Stimulated activated CD4-positive, alpha-beta T cell treated with anti-CD3 and anti-CD28 coated beads, Interleukin-4, amount 100 ng/mL, for 1 hour (primary cell): Measurements from ENCODE around the gene CDHR1.

ENCODE experiments used
- DNase-seq: peaks from one replicate; pipeline ENCODE4 v3.0.0-alpha.2; 2020

Gene CDHR1

GRCh38 chr10:84201682-84202081 lies 7.3 kb downstream of the CDHR1 start:
- no peak for DNase-seq

GRCh38 chr10:84202349-84202748 lies 8.0 kb downstream of the CDHR1 start:
- DNase-seq, result no peak

DNA sequence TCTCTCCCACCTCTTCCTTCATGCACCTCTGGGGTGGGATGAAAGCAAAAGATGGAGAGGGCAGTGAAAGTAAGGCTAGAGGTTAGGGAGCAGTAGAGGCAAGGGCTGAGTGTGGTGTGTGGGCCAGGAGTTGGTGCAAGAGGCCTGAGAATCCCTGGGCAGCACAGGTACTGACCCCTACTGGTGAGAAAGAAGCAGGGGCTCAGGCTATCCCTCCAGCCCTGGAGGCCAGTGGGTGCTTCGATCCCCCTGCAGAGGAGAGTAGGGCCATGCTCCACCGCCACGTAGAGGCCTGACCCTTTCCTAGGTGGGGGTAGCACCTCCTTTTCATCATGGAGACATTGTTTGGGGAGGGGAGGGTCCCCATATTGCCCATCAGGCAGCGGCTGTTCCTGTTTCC lies 9.8 kb downstream of the CDHR1 start:
- DNase-seq, result no peak

- no peak for DNase-seq
These were observed 10.3 kb downstream of the CDHR1 start for GRCh38 chr10:84204610-84205009.

- peak; percentile 61 for DNase-seq
These were observed 10.9 kb downstream of the CDHR1 start for GRCh38 chr10:84205049-84205852.

DNA sequence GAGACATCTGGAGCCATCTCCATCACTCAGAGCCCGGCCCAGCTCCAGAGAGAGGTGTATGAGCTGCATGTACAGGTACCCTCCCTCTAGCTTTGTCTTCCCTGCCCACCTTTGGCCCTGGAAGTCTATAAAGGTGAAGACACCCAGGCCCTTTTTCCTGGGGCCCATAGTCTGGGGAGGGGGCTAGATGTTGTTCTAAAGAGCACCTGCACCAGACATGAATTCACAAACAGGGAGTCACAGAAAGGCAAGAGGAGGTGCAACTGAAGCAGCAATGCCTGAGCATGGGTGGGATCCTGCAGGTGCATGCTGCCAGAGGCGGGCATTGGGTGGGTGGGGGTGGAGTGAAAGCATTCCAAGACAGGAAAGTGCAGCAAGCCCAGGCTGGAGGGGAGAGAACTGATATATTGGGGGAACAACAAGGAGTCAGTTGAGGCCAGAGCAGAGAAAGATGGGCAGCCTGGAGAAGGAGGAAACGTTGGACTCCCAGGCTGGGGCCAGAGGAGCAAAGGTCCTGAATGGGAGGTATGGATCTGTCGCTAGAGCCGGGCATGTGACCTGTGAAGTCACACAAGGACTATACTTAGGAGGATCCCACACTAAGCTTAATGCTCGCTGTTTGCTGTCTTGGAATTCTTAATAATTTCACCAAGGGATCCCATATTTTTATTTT lies 11.7 kb downstream of the CDHR1 start:
- no peak for DNase-seq

GRCh38 chr10:84208023-84208422 lies 13.7 kb downstream of the CDHR1 start:
- no peak for DNase-seq

GRCh38 chr10:84211566-84211965 lies 17.2 kb downstream of the CDHR1 start:
- DNase-seq, result no peak

GRCh38 chr10:84212014-84212413 lies 17.7 kb downstream of the CDHR1 start:
- no peak for DNase-seq

- no peak for DNase-seq
These were observed 18.7 kb downstream of the CDHR1 start for GRCh38 chr10:84213076-84213475.

DNA sequence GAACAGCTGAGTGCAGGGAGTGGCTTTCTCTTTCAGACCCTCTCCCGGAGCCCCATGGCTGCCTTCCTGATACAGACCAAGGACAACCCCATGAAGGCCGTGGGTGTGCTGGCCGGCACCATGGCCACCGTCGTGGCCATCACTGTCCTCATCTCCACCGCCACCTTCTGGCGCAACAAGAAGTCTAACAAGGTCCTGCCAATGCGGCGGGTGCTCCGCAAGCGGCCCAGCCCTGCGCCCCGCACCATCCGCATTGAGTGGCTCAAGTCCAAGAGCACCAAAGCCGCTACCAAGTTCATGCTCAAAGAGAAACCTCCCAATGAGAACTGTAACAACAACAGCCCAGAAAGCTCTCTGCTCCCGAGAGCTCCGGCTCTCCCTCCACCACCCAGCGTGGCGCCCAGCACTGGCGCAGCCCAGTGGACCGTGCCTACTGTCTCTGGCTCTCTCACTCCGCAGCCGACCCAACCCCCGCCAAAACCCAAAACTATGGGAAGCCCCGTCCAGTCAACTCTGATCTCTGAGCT lies 19.8 kb downstream of the CDHR1 start:
- no peak for DNase-seq

GRCh38 chr10:84214612-84215235 lies 20.4 kb downstream of the CDHR1 start:
- DNase-seq, result no peak

- DNase-seq, result no peak
These were observed 22.5 kb downstream of the CDHR1 start for GRCh38 chr10:84216834-84217233.

GRCh38 chr10:84217746-84218145 lies 23.4 kb downstream of the CDHR1 start:
- DNase-seq, result no peak

DNA sequence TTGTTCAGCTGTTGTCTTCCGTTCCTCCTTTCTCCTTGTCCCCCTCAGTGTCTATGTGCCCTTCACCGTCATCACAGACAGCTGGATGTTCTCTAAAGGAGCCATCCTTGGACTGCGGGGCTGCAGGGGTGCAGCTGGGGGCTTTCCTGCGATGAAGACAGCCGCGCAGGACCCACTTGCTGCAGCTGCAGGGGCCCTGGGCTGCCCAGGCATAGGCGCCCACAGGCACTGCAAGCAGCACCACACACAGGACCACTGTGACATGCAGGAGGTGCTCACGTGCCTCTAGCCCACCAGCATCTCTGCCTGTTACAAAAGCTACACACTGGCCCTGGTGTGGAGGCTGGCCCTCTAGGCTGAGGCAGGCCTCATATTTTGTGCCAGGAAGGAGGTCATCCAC lies 27.6 kb downstream of the CDHR1 start:
- no peak for DNase-seq

- DNase-seq, result no peak
These were observed 30.2 kb downstream of the CDHR1 start for GRCh38 chr10:84224411-84225028.

- no peak for DNase-seq
These were observed 31.3 kb downstream of the CDHR1 start, which contains the start of gene LRIT2 for GRCh38 chr10:84225427-84226173. Gene LRIT2 (minus strand): TSS chr10:84225544. CDS start chr10:84225520, 24 bp downstream.

- DNase-seq, result no peak
These were observed 32.3 kb downstream of the CDHR1 start for GRCh38 chr10:84226616-84227015.

- DNase-seq, result no peak
These were observed 33.5 kb downstream of the CDHR1 start for GRCh38 chr10:84227810-84228209.

DNA sequence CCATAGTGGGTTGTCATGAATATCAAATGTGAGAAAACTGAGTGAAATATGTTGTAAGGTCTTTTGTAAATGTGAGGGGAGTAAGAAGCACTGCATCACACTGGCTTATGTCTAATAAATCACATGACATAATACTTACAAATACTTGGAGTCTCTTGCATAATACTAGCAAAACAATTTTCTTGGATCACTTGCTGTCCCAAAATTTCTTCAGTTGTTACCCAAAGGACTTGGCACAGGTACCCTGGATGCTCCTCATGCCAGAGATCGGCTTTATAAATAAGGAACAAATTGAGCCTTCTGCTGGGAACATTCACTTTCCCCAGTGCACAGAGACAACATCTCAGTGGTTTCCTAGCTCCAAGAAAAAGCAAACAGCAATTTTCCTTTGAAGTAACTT lies 36.0 kb downstream of the CDHR1 start:
- DNase-seq, result no peak

DNA sequence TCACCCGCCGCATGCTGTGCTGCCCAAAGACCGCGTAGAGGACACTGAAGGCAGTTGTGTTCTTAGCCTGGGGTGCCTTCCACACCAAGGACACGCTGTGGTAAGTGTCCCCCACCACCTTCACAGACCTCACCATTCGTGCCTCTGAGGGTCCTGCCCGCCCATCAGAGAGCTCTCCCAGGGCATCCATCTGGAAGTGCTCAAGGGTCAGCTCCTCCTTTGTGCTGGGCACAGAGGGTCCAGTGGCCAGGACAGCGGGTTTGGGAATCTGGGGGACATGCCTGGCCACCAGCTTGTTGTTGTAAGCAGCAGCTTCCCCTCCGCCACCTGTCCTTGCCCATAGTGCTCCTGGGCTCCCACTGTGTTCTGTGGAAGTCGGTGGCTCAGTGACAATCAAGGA lies 38.0 kb downstream of the CDHR1 start:
- DNase-seq, result no peak

- DNase-seq, result no peak
These were observed 39.6 kb downstream of the CDHR1 start for GRCh38 chr10:84233940-84234339.

DNA sequence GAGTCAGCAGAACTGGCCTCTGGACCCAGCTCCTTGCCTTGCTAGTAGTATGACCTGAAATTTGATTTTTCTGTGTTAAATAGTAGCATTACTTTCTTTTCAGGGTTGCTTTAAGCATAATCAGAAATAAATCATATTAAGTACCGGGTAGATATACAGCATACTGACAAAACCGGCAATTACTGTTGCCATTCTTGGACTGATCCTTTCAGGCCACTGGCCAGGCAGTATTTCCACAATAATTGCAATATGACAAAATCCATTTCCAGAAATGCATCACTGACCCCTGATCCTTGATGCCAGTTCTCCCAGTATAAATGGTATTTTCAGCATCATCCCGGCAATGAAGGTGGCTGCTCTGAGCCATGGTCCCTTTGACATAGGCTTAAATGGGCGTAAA lies 40.1 kb downstream of the CDHR1 start:
- DNase-seq, result no peak
